ENCODE data around the gene EML1.

DNA sequence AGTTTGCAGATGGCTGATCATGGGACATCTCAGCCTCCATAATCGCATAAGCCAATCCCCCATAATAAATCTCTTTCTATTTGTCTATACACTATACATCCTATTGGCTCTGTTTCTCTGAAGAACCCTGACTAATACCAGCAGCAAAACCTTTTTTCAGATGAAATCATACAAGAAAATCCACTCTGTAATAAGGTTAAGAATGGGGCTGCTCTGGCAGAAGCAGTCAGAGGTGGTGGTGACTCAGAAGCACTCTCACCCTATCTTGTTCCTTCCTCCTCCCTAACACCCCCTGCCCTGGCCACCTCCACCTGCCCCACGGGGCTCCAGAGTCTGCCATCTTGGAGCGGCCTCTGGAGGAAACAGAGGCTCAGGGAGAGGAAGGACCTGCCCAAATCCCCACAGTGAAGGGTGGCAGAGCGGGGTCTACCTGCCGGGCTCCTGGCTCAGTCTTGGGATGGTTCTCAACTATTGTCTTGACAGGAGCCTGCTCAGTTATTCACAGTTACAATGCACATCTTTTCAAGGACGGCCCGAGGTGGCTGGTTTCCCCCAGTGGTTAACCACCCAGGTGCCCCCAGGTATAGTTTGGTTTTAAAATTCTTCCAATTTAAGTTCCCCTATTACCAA is 162.7 kb downstream of the EML1 start:
- TF ChIP-seq POLR2A (IDR thresholded peaks at IDR 0.05; ENCODE audit: extremely low read depth, insufficient read length) (no peak), MYC (IDR thresholded peaks at IDR 0.05; ENCODE audit: low read depth, low read length) (no peak)
- TF ChIP-seq, protein P1, sequence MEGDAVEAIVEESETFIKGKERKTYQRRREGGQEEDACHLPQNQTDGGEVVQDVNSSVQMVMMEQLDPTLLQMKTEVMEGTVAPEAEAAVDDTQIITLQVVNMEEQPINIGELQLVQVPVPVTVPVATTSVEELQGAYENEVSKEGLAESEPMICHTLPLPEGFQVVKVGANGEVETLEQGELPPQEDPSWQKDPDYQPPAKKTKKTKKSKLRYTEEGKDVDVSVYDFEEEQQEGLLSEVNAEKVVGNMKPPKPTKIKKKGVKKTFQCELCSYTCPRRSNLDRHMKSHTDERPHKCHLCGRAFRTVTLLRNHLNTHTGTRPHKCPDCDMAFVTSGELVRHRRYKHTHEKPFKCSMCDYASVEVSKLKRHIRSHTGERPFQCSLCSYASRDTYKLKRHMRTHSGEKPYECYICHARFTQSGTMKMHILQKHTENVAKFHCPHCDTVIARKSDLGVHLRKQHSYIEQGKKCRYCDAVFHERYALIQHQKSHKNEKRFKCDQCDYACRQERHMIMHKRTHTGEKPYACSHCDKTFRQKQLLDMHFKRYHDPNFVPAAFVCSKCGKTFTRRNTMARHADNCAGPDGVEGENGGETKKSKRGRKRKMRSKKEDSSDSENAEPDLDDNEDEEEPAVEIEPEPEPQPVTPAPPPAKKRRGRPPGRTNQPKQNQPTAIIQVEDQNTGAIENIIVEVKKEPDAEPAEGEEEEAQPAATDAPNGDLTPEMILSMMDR (IDR thresholded peaks at IDR 0.05; ENCODE audit: low read depth, low read length) = no peak

All from NB4 (cell line).